Ovary (tissue), 3 donors: ENCODE measurements around the gene TSPAN5.

Experiments used
- CTCF ChIP-seq, 3 donors: fragments of 450-650 bp in 2 of 3; fragments of 200-600 bp in 1 of 3; IDR thresholded peaks; one replicate each; pipeline versions ENCODE4 v1.5.1 to v1.8.0; 2016 to 2022; ENCODE audit warnings: antibody characterized with exemption in 3 of 3, mild to moderate bottlenecking in 1 of 3
- EP300 ChIP-seq: sonication (generic); formaldehyde crosslinking; IDR thresholded peaks from one replicate; pipeline ENCODE4 v1.6.1; 2017; ENCODE audit warnings: antibody characterized with exemption
- POLR2A ChIP-seq: fragments of 450-650 bp; IDR thresholded peaks from one replicate; pipeline ENCODE4 v1.6.1; 2017; ENCODE audit warnings: antibody characterized with exemption, mild to moderate bottlenecking, moderate library complexity
- donor health status: DM: no; HTN: no; CAD: no.

- no peak for TF ChIP-seq CTCF (IDR thresholded peaks at IDR 0.05)
- no peak for TF ChIP-seq POLR2A
- no peak for TF ChIP-seq EP300
Measured at GRCh38 chr4:98516042-98516440, 142.4 kb downstream of the TSPAN5 start.
